Measurements from ENCODE around the gene ARHGAP30. TPM values are rescaled to one million over a fixed set of nuclear protein-coding genes. Genes with fewer than 3 reads are reported as not detected.

ARHGAP30 gene
- total RNA-seq, 1 experiment from 2014 or later, result 0.55 TPM

DNA sequence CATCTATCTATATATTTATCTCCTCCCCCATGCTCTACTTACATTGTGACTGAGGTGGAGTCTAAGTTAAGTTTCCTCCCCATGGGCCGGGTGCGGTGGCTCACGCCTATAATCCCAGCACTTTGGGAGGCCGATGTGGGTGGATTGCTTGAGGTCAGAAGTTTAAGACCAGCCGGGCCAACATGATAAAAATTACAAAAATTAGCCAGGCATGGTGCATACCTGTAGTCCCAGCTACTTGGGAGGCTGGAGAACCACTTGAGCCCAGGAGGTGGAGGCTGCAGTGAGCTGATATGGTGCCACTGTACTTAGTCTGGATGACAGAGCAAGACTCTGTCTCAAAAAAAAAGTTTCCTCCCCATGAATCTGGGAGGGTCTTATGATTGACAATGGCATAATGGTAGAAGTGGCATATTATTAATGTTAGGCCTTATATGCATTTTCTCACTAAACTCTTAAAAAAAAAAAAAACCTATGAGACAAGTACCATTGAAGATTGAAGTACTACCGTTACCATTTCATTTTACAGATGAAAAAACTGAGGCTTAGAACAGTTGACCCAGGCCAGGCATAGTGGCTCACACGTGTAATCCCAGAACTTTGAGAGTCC lies 60.0 kb downstream of the ARHGAP30 start:
- H3K27ac ChIP-seq (ENCODE audit: low read length), result no peak overlapping the region

DNA sequence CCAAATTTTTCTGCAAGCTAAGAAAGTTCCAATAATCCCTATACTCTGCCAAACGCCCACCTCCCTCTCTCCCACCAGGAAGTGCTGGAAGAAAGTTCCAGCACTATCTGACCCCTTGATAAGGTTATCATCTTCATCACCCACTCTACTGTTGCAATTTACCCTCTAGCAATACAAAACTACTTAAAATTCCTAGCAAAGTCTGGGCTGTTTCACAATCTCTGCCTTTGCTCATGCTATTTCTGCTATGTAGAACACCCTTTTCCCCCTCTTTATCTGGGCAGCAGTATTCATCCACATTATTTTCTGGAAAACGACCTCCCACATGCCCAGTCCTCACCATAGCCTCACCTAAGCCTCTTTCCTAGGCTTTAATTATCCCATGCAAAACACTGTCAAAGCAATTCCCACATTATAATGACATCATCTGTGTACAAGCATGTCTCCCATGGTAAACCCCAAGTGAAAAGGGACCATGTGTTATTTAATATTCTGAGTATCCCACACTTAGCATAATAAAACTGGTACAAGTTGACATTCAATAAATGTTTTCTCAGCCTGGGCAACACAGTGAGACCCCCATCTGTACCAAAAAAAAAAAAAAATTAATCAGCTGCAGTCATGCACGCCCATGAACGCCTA lies 60.7 kb downstream of the ARHGAP30 start:
- peaks cover 41% of the 10 kb centered on the region for H4K20me1 ChIP-seq (ENCODE audit: low read length)
- peaks cover 94% of the 10 kb centered on the region for H3K79me2 ChIP-seq (ENCODE audit: low read length)
- ChIA-PET POLR2A (ENCODE audit: unreplicated experiment) (no interaction called here), CTCF (no interaction called here)
- H3F3A ChIP-seq (ENCODE audit: low read length, unreplicated experiment), result no peaks in the 10 kb centered on the region
- intact Hi-C loops (cut with micrococcal nuclease), result no loop called here
- BruUV-seq (replicated peaks), result no TSS peak
- no peaks in the 10 kb centered on the region for H3K9me2 ChIP-seq (replicated peaks; ENCODE audit: low read length)
- H2AFZ ChIP-seq (ENCODE audit: low read length), result no peak overlapping the region
- no peak overlapping the region for H3K4me2 ChIP-seq (ENCODE audit: low read length)
- no peaks in the 10 kb centered on the region for H3K9me3 ChIP-seq (ENCODE audit: low read length)
- TF ChIP-seq EZH2phosphoT487 (IDR thresholded peaks at IDR 0.05; ENCODE audit: borderline replicate concordance, low read length), result no peak
- TF ChIP-seq, protein P1, sequence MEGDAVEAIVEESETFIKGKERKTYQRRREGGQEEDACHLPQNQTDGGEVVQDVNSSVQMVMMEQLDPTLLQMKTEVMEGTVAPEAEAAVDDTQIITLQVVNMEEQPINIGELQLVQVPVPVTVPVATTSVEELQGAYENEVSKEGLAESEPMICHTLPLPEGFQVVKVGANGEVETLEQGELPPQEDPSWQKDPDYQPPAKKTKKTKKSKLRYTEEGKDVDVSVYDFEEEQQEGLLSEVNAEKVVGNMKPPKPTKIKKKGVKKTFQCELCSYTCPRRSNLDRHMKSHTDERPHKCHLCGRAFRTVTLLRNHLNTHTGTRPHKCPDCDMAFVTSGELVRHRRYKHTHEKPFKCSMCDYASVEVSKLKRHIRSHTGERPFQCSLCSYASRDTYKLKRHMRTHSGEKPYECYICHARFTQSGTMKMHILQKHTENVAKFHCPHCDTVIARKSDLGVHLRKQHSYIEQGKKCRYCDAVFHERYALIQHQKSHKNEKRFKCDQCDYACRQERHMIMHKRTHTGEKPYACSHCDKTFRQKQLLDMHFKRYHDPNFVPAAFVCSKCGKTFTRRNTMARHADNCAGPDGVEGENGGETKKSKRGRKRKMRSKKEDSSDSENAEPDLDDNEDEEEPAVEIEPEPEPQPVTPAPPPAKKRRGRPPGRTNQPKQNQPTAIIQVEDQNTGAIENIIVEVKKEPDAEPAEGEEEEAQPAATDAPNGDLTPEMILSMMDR (conservative IDR thresholded peaks at IDR 0.05; ENCODE audit: low read depth, low read length), result no peak
- no peak for TF ChIP-seq EZH2 (IDR thresholded peaks at IDR 0.05; ENCODE audit: low read length, unreplicated experiment)
- peaks cover 12% of the 10 kb centered on the region for H3K4me1 ChIP-seq (ENCODE audit: insufficient read depth, low read length)
- H3K27me3 ChIP-seq (ENCODE audit: low read length), result no peaks in the 10 kb centered on the region
- no peak for ATAC-seq
- H3K9ac ChIP-seq (ENCODE audit: low read length), result no peak overlapping the region
- DNase-seq, result no peak
- H3K4me3 ChIP-seq (ENCODE audit: low read length), result no peak overlapping the region
- H3K36me3 ChIP-seq (ENCODE audit: low read depth, low read length), result peaks cover 3% of the 10 kb centered on the region; the same call in 1 of the 2 replicates
- H3K27ac ChIP-seq (ENCODE audit: low read length), result no peak overlapping the region

More for the DNA sequence above, 60.0 kb downstream of the ARHGAP30 start:
- Histone ChIP-seq H3K36me3 (ENCODE audit: low read depth, low read length) (peaks cover 3% of the 10 kb centered on the region; the same call in 1 of the 2 replicates), H3K9me3 (ENCODE audit: low read length) (no peaks in the 10 kb centered on the region), H3K9ac (ENCODE audit: low read length) (no peak overlapping the region), H4K20me1 (ENCODE audit: low read length) (peaks cover 47% of the 10 kb centered on the region), H3K27me3 (ENCODE audit: low read length) (no peaks in the 10 kb centered on the region), H3K9me2 (replicated peaks; ENCODE audit: low read length) (no peaks in the 10 kb centered on the region), H3K4me1 (ENCODE audit: insufficient read depth, low read length) (peaks cover 17% of the 10 kb centered on the region), H3K79me2 (ENCODE audit: low read length) (peaks cover 94% of the 10 kb centered on the region), H3K4me3 (ENCODE audit: low read length) (no peak overlapping the region), H3F3A (ENCODE audit: low read length, unreplicated experiment) (no peaks in the 10 kb centered on the region), H3K4me2 (ENCODE audit: low read length) (no peak overlapping the region), H2AFZ (ENCODE audit: low read length) (no peak overlapping the region)
- POLR2A ChIA-PET (ENCODE audit: unreplicated experiment), result no interaction called here
- no TSS peak for BruUV-seq (replicated peaks)
- intact Hi-C loops (cut with micrococcal nuclease), result no loop called here
- no peak for TF ChIP-seq EZH2phosphoT487 (IDR thresholded peaks at IDR 0.05; ENCODE audit: borderline replicate concordance, low read length)
- TF ChIP-seq, protein P1 (conservative IDR thresholded peaks at IDR 0.05; ENCODE audit: low read depth, low read length), result no peak
- no peak for TF ChIP-seq EZH2 (IDR thresholded peaks at IDR 0.05; ENCODE audit: low read length, unreplicated experiment)
- no peak for ATAC-seq
- CTCF ChIA-PET, result no interaction called here
- no peak for DNase-seq

- H3K27ac ChIP-seq (ENCODE audit: low read length), result no peak overlapping the region
- POLR2A ChIA-PET (ENCODE audit: unreplicated experiment), result no interaction called here
- no peaks in the 10 kb centered on the region for H3K4me1 ChIP-seq (ENCODE audit: insufficient read depth, low read length)
- H3K9me2 ChIP-seq (replicated peaks; ENCODE audit: low read length), result no peaks in the 10 kb centered on the region
- H3K9me3 ChIP-seq (ENCODE audit: low read length), result no peaks in the 10 kb centered on the region
- BruUV-seq (replicated peaks), result no TSS peak
- H4K20me1 ChIP-seq (ENCODE audit: low read length), result peaks cover 30% of the 10 kb centered on the region
- no peak overlapping the region for H3K9ac ChIP-seq (ENCODE audit: low read length)
- H3K79me2 ChIP-seq (ENCODE audit: low read length), result peaks cover 85% of the 10 kb centered on the region
- CTCF ChIA-PET, result interaction anchor here (0.7 kb wide), 1 partner anchor 10 kb away, joined by 4 read pairs; no protein-coding TSS in a partner anchor
- H2AFZ ChIP-seq (ENCODE audit: low read length), result no peak overlapping the region
- DNase-seq (no peak), ATAC-seq (no peak)
- no peak overlapping the region for H3K4me3 ChIP-seq (ENCODE audit: low read length)
- intact Hi-C loops (cut with micrococcal nuclease), result no loop called here
- no peaks in the 10 kb centered on the region for H3K27me3 ChIP-seq (ENCODE audit: low read length)
- H3K4me2 ChIP-seq (ENCODE audit: low read length), result no peak overlapping the region
- H3F3A ChIP-seq (ENCODE audit: low read length, unreplicated experiment), result no peaks in the 10 kb centered on the region
- TF ChIP-seq EZH2 (IDR thresholded peaks at IDR 0.05; ENCODE audit: low read length, unreplicated experiment) (no peak), EZH2phosphoT487 (IDR thresholded peaks at IDR 0.05; ENCODE audit: borderline replicate concordance, low read length) (no peak)
- TF ChIP-seq, protein P1 (conservative IDR thresholded peaks at IDR 0.05; ENCODE audit: low read depth, low read length), result no peak
- peaks cover 5% of the 10 kb centered on the region; the same call in 1 of the 2 replicates for H3K36me3 ChIP-seq (ENCODE audit: low read depth, low read length)
These were observed 62.3 kb downstream of the ARHGAP30 start for GRCh38 chr1:161007369-161007768.

Measured in PC-3 (cell line).